ENCODE data around the gene MYLK.

Gene MYLK

DNA sequence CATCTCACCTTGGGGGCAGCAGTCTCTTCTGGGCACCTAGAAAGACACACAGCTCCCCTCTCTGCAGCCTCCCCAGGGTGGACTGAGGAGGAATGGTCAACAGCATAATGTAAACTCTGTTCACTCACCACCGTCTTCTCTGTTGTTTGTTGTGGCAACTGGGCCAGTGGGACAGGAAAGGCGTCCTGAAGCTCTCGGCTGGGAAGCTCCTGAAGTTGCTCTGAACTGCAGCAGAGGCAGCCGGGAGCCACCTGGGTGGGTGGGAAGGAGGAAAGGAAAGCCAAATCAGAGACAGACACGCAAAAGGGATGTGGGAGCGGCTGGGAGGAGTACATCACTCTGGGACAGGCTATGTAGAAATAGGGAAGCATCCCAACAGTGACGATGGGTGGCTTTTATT, 52.7 kb downstream of the MYLK start:
- DNase-seq (ENCODE audit: low read depth, low spot score) = no peak

DNA sequence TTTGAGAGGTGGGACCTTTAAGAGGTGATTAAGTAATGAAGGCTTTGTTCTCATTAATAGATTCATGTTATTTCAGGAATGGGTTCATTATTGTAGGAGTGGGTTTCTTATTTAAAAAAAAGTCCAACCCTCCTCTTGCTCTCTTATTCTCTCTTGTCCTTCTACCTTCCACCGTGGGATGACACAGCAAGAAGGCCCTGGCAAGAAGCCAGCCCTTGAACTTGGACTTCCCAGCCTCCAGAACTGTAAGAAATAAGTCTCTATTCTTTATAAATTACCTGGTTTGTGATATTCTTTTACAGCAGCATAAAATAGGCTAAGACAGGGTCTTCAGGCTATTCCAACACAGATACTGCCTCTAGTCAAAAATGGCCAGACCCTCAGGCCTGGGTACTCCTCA, 62.2 kb downstream of the MYLK start:
- no peak for DNase-seq (ENCODE audit: low read depth, low spot score)

DNA sequence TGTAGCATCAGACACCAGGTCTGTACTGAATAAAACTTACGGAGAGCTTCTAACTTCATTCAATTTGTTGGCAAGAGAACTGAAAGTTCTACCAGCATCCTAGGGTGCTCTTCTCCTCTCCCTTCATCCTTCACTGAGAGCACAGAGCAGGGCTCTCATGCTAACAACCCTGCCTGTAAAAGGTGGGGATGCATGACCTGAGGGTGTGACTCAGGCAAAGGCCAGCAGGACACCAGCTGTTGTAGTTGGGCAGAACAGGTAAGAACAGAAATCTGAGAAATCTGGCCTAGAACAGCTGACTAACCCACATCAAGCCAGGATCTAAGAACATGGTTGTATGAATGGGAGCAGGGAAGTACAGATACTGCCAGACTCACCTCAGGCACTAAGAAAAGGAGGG, 64.2 kb downstream of the MYLK start:
- no peak for DNase-seq (ENCODE audit: low read depth, low spot score)

DNA sequence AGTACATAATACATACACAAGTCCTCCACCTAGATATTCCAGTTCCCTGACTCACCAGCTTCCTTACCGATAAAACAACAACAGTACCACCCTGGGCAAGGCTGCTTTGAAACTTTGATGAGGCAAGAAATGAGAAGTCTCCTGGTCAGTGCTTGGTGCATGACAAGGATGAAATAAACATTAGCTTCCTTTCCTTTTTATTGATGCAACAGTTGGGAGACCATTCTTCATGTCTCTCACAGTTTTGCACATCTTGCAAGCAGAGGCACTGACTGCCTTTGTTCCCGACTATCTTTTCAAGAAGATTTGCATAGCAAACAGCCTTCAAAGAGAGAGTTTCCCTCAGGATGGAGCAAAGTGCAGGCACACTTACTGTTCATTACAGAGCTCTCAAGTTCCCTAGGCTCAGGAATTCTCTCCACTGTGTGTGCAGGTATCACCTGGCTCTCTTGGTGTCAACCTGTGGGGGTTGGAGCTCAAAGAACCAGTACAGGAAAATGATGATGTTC, 65.2 kb downstream of the MYLK start:
- DNase-seq (ENCODE audit: low read depth, low spot score) = no peak

DNA sequence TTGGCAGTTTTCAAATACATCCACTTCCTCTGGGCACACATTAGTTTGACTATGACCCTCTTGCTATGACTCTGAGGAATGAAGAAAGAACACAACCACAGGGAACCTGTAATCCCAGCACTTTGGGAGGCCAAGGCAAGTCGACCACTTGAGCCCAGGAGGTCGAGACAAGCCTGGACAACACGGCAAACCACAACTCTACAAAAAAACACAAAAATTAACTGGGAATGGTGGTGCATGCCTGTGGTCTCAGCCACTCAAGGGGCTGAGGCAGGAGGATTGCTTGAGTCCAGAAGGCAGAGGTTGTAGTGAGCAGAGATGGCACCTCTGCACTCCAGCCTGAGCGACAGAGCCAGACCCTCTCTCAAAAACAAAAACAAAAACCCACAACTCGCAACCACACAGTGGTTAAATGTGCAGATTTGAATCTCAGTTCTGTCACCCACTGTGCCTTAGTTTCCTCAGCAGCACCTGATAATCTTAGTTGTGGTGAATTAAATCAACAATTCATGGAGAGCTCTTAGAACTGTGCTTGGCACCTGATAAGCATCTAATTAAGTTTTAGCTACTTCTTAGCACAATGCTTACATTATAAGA, 65.7 kb downstream of the MYLK start:
- DNase-seq (ENCODE audit: low read depth, low spot score) = no peak

DNA sequence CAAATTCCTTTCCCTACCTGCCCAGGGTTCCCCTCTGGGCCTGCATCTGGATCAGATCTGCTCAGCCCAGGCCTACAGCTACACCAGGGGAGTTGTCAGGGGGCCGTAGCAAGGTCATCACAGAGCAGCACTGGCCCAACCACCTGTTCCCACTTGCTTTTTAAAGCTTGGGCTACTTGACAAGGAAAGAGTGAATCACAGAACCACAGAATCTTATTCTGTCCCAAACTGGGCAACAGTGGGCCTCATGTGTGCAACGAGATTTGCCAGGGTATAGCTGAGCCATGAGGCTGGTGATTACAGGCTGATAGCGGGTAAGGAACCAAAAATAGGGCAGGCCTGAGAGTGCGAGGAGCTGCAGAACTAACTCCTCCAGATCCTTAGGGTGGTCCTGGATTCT, 66.7 kb downstream of the MYLK start:
- no peak for DNase-seq (ENCODE audit: low read depth, low spot score)

DNA sequence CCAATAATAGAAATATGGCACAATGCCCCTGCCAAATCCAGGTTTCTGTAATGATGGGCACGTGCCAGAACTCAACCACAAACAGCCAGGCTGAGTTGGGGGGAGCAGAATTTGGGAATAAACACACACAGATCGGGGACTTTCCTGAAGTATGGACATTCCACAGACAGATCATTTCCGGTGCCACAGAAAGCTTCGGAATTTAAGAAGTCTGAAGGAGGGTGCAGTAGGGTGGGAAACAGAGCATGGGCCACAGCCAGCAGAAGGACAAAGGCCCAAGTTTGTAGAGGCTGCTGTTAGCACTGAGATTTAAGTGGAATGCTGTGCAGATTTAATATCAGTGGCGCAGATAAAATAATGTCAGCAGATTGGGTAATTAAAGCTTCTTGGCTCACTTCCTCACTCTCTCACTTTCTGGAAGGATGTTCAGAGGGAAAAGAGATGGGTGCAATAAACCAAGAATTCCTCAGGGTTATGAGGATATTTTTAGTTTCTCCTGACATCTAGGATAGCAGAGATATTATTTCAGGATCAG, 67.4 kb downstream of the MYLK start:
- no peak for DNase-seq (ENCODE audit: low read depth, low spot score)

DNA sequence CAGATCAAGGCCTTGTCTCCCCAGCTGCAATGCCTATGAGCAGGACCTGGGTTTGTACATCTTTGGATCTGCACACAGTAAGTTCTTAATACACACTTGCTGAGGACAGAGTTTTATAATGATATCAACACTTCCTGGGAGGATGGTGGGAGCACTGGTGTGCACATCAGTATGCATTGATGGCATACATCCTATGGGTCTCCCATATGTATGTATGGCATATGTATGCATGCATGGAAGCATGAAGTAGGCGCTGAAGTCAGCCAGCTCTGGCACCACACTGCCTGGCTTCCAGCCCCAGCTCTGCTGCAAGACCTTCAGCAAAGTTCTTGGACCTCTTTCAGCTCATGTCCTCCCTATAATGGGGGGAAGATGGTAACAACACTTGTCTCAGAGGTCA, 68.2 kb downstream of the MYLK start:
- DNase-seq (ENCODE audit: low read depth, low spot score) = no peak

DNA sequence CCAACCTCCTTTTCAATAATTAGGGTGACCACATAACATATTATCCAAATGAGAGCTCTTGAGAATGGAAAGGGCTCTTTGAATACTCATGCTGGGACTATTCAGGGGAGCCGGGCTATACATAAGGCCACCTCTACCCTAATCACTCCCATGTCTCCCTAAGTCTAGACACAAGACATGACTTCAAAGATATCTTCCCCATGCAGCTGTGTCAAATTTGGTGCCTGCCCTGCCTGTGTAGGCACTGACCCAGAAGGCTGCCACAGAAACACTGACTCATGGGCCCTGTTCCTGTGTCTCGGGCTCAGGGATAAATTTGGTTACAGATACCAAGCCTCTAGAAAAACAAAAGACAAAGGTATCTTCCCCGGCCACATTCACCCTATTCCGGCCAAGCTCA, 70.3 kb downstream of the MYLK start:
- no peak for DNase-seq (ENCODE audit: low read depth, low spot score)

DNA sequence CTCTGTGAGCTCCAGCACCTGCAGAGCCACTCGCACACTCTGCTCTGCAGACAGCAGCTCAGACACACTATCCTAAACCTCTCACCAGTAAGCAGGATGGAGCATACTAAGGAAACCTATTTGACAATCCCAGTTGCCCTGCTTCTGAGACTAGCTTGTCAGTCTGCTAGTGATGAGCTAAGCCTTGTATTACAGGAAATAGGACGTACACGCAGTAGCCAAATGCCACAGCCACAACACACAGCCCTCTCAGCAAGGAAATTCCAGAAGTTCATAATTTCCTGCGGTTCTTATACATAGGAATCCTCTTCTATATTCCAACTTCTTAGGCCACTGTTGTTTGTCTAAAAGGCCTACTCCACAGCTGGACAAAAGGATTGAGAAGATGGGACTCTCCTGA, 74.5 kb downstream of the MYLK start:
- DNase-seq (ENCODE audit: low read depth, low spot score) = no peak

DNA sequence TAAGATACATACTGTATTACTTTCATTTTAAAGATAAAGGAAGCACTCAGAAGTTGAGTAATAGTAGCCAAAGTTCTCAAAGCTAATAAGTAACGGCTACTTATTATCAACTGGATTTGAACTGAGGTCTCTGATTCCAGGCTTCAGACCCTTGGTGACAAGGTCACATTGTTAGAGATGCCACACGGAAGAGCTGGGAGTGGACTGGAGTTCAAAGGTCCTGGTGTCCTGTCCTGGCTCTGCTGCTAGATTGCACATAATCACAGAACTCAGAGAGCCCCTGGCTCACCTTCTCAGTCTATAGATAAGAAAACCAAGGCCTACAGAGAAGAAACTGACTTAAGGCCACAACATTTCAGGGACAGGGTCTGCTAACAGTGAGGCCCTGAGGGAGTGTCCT, 75.3 kb downstream of the MYLK start:
- DNase-seq (ENCODE audit: low read depth, low spot score) = no peak

DNA sequence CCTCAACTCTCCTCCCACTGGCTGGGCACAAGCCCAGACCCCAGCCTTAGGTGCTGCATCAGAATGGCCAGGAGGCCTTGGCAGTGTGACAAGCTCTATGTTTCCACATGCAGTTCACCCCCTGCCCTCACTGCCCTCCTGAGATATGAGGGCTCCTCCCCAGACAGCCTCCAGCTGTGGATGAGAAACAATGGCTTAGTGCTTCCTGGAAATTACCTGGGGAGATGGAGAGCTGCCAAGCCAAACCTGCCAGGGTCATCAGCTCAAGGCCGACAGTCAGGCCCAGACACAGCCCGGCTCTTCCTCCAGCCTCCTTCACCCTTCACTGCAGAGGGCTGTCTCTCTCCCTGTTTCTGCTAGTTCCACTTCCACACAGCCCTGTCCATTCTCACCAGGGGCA, 76.3 kb downstream of the MYLK start:
- no peak for DNase-seq (ENCODE audit: low read depth, low spot score)

DNA sequence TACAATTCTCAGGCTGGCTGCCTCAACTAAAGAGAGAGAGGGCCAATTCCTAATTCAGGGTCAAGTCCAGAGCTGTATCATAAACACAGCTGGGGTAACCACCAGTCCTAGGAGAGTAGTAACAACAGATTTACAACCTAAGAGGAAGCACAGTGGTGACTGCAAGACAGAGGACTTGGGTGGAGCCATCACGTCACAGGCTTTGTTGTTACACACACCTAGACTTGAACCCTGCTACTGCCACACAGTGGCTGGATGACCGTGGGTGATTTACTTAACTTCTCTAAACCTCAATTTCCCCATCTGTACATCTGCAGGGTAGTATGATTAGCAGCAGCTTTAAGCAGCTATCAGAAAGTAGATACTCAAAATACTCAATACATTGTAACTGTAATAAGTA, 78.6 kb downstream of the MYLK start:
- DNase-seq (ENCODE audit: low read depth, low spot score) = no peak

DNA sequence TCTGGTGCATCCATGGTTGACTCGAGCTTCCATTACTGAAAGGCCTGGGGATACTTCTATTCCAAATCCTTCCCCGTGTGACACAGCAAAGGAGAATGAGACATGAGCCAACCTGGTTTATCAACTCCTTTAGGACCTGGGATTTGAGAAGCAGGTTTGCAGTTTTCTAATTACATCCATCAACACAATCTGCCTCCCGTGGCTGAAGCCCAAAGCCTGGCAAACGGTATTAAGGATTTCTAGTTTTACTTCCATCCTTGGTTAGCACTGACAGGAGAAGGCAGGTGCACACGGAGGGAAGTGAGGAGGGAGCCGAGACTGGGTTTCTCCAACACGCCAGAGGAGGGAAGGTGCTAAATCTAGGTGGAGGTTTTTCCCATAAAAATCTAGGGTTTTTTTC, 79.0 kb downstream of the MYLK start:
- no peak for DNase-seq (ENCODE audit: low read depth, low spot score)

DNA sequence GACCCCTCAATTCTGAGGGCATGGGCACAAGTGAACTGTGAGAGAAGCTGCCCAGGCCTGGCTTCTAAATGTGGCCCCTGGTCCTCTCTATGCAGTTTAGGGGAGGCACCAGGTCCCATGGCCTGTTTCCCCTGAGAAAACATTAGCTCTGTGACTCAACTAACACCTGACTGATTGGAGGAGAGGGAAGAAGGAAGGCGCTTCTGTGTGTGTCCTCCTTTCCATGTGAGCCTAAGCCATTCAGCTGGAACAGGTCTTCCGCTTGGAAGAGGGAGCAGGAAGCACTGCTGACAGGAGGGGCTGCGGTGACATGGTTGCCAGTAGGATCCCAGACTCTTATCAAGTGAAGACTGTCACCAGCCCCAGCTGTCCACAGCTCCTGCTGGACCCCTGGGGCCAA, 79.5 kb downstream of the MYLK start:
- no peak for DNase-seq (ENCODE audit: low read depth, low spot score)

DNA sequence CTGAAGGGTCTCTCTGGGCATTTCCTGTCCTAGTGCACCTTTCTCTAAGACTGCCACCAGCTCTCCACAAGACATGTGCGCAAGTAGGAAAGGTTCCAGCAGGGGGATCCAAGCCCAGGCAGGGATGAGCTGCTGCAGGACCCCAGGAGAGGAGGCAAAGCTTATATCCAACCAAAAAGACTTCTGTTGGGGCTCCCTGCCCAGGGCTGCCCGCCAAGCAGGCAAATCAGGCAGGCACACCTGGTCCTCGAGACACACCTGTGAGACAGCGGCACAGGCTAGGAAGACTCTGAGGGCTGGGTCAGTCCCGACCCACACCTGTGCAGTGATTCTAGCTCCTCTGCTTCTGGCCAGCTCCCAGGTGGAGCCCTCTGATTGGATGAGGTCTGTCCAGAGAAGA, 80.6 kb downstream of the MYLK start:
- peak; percentile 13 for DNase-seq (ENCODE audit: low read depth, low spot score)

DNA sequence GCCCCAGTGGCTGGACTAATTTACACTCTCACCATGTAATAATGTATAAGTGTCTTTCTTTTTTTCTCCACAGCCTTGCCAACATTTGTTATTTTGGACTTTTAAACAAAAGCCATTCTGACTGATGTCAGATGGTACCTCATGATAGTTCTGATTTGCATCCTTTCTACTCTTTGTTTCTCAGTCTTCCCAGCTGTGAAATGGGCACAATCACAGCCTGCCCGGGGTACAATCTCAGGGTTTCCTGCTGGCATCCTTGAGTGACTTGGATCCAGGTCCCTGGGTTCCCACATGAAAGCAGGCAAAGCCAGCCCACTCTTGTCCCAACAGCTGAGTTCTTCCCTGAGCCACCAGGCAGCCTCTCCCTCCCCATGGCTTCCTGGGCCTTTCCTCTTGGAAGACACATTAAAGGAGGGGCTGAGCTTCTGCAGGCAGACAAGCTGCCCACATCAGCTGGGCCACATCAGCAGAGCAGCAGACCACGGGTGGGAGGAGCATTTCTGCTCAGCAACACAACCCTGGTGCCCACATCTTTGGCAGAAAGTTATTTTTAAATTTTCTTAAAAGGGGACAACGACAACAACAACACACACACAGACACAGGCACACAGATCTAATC, 82.0 kb downstream of the MYLK start:
- no peak for DNase-seq (ENCODE audit: low read depth, low spot score)

DNA sequence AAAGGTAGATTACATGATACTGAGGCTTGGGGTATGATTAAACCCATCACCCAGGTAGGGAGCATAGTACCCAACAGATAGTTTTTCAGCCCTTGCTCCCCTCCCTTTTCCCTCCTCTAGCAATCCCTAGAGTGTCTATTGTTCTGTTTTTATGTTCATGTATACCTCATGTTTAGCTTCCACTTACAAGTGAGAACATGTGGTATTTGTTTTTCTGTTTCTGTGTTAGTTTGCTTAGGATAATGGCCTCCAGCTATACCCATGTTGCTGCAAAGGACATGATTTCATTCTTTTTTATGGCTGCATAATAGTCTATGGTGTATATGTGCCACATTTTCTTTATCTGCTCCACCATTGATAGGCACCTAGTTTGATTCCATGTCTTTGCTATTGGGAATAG, 82.7 kb downstream of the MYLK start:
- no peak for DNase-seq (ENCODE audit: low read depth, low spot score)

DNA sequence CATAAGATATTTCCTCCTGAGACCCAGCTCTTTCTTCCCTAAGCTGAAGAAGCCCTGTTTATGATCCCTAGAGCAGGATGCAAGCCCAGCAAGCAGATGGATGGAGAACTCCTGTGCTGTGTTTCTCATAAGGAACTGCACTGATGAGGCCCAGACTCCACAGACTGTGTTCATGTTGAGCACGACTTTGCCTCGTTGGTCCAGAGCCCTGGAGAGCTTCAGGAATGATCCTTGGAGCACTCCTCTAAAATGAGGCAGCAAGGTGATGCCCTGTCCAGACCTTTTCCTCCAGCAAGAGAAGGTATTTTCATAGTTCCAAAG, 83.8 kb downstream of the MYLK start:
- no peak for DNase-seq (ENCODE audit: low read depth, low spot score)

DNA sequence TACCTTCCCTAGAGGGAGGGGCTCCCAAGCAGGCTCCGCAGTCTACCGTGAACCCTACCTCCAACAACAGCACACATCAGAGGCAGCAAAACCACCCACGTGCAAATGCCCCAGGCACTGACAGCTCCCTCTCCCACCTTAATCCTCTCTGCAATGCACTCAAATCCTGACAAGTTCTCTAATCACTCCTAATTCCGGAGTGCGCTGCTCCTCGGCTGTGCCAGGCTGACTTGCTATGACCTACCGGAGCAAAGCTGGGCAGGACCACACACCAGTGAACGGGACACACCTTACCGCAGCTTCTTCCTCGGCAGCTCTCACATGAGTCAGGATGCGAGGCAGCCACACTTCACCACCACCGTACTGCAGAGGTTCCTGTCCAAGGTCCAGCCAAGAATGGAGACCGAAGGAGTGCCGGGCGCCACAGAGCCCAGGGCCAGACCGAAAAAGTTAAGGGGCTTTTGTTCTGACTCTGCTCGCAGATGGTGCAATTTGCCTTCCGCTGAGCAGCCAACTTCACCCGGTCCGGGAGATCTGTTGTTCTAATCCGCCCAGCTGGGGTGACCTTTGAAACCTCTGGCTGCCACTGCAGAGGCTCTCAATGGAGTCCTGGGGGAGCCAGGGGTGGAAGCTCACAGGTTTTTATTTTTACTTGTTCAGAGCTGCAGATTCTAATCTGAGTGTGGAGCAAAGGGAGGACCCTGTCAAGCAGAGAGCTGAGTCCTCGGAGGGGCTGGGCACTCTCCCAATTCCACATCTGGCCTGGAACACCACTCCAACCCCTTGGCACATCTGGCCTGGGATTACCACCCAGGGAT, 84.4 kb downstream of the MYLK start:
- peak; percentile 76 for DNase-seq (ENCODE audit: low read depth, low spot score)

DNA sequence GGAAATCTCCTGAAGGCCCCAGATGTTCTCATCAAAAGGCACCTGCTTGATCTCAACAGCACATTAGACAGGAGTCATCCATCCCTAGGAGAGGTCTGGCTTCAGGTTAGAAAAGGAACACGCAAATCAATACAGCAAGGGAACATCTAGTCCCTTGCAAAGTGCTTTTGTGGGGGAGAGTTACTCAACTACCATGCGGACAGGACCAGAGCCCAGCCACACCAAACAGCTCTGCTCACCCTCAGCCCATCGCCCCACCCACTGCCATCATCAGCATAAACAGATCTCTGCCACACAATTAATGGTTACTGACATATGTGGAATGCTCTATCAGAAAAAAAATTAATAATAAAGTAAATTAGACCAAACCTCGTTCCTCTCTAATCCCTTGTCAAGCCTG, 85.6 kb downstream of the MYLK start:
- DNase-seq (ENCODE audit: low read depth, low spot score) = no peak

DNA sequence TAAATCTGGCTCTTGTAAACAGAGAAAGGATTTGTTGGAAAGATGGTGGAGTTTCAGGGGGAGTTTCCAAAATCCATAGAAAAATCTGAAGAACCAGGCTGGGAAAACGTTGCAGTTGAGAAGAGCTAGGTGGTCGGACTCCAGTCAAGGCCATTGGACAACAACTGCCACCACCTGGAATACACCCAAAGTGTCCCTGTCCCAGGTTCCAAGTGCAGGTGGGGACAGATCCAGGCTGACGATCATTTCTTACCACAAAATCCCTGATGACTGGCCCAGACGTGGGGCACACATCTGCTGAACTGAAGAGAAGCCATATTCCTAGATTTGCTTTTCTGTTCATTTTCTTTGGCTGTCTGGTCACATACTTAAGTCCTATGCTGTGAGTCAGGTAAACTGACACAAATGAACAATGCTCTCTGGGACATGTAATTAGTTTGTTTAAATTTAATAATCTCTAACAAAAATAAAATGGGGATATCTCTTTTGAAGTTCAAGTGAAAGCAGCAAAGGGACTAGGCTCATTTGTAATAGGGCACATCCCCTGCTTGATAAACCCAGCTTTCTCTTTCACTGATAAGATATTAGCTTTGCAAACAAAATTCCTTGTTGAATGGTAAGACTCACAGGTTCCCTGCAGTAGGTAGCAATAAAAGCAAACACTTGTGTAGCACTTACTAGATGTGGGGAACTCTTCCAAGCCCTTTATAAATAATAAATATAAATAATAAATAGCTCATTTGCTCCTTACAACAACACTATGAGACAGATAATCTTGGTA, 88.5 kb downstream of the MYLK start:
- no peak for DNase-seq (ENCODE audit: low read depth, low spot score)
